GM12801 (cell line): ENCODE measurements around the gene HIP1.

Experiments used
- CTCF ChIP-seq: IDR thresholded peaks from one replicate; pipeline ENCODE4 v1.5.1; 2011; ENCODE audit warnings: control low read depth; ENCODE audit not compliant: insufficient read length; ENCODE audit errors: extremely low read depth

HIP1 gene

DNA sequence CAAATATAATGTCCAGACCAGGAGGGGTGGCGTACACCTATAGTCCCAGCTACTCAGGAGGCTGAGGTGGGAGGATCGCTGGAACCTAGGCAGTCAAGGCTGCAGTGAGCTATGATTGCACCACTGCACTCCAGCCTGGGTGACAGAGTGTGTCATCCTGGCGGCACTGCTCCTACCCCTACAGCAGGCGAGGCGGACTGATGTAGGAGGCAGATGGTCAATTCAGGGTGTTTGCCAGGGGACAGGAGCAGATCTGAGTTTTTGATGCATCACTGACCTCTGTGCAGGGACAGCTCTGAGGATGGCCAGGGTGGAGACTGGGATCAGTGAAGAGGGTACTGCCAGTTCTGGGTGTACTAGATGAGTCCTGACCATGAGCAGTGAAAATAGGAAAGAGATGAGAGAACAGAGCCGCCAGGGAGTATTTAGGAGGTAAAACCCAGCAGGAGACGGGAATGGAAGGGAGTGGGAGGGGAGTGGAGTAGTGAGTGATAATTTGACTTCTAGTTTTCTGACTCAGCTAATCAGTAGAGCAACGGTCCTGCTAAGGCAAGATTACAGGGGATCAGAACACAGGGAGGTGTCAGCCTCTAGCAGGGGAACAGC is 75.3 kb downstream of the HIP1 start:
- no peak for TF ChIP-seq CTCF

GRCh38 chr7:75662579-75663301 is 76.0 kb downstream of the HIP1 start:
- no peak for TF ChIP-seq CTCF

DNA sequence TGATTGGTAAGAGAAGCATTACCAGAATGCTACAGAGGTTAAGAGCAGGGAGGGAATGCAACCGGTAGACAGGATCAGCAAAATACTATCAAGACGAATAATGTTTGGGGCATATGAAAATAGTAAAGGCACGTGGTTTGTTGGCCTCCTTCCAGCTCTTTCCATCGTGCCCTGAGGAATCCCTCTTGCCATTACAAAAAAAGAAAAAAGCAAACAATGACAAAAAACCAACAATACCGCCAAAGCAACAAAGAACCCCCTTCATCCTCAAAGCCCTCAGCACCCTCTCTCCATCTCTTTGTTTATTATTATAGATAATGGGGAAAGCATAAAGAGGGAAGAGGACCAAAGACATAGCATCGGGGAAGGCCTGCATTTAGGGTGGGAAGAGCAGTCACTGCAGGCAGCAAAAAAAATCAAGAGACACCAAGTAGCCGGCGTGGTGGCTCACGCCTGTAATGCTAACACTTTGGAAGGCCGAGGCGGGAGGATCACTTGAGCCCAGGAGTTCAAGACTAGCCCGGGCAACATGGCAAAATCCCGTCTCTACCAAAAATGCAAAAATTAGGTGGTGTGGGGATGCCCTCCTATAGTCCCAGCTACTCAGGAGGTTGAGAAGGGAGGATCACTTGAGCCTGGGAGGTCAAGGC is 78.0 kb downstream of the HIP1 start:
- no peak for TF ChIP-seq CTCF

- TF ChIP-seq CTCF, result no peak
Observed at GRCh38 chr7:75658802-75659201, 79.9 kb downstream of the HIP1 start.

- no peak for TF ChIP-seq CTCF
Observed at GRCh38 chr7:75658369-75658768, 80.4 kb downstream of the HIP1 start.

GRCh38 chr7:75657866-75658265 is 80.9 kb downstream of the HIP1 start:
- no peak for TF ChIP-seq CTCF

DNA sequence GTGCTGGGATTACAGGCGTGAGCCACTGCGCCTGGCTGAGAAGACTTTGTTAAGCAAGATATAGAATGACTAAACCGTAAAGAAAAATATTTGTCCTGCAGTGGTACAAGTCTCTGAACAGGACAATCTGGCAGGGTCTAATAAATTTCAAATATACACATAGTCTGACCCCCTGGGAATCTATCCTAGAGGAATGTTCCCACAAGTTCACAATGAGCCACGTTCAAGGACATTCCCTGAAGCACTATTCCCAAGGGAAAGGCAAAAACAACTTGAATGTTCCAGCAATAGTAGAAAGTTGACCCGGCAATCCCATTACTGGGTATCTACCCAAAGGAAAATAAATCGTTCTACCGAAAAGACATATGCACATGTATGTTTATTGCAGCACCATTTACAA is 82.0 kb downstream of the HIP1 start:
- no peak for TF ChIP-seq CTCF
